Caco-2 (cell line): ENCODE data around the gene NTF3. TPM values are rescaled to one million over a fixed set of nuclear protein-coding genes. Genes with fewer than 3 reads are reported as not detected.

Experiments used
- BruUV-seq: library from RNA; stranded (reverse); fragments of 400-500 nt; replicated peaks from 2 replicates; lab custom pipeline; 2021; lab: Mats Ljungman, UMichigan
- CTCF ChIA-PET: fragments of 300-600 bp; sonication (Branson Sonifier 250); formaldehyde crosslinking; loops from one replicate; lab custom pipeline; 2022; ENCODE audit warnings: antibody characterized with exemption; lab: Charles Lee
- POLR2A ChIA-PET: fragments of 300-600 bp; sonication (Branson Sonifier 250); formaldehyde crosslinking; loops from one replicate; lab custom pipeline; 2022; ENCODE audit warnings: antibody characterized with exemption; lab: Charles Lee
- DNase-seq, 2 experiments: peaks; one replicate each; pipeline versions ENCODE4 v3.0.0 to v3.0.0-alpha.2; 2020 to 2022
- H3K27me3 ChIP-seq: replicated peaks from 2 replicates; pipeline ENCODE4 v1.6.0; 2011; ENCODE audit warnings: low read length; ENCODE audit not compliant: control insufficient read depth, insufficient read depth
- H3K36me3 ChIP-seq: 2 replicates; pipeline ENCODE4 v1.5.1; 2011; ENCODE audit warnings: low read length; ENCODE audit not compliant: control insufficient read depth, insufficient read depth
- H3K4me1 ChIP-seq: fragments of 250-450 bp; sonication (Bioruptor Pico); 2 replicates; pipeline ENCODE4 v1.5.1; 2020; ENCODE audit warnings: mild to moderate bottlenecking
- H3K4me3 ChIP-seq: 2 replicates; pipeline ENCODE4 v1.5.1; 2011; ENCODE audit warnings: low read depth, mild to moderate bottlenecking, control low read depth, low read length
- H3K9me3 ChIP-seq: fragments of 250-450 bp; sonication (Bioruptor Pico); 2 replicates; pipeline ENCODE4 v1.5.1; 2020; ENCODE audit warnings: mild to moderate bottlenecking, moderate library complexity
- H3K27ac Mint-ChIP-seq: one replicate; pipeline ENCODE4 v1.8.0; 2022; ENCODE audit warnings: mixed read lengths; ENCODE audit not compliant: unreplicated experiment
- H3K27me3 Mint-ChIP-seq: one replicate; pipeline ENCODE4 v1.8.0; 2022; ENCODE audit warnings: mixed read lengths; ENCODE audit not compliant: insufficient read depth, unreplicated experiment
- H3K36me3 Mint-ChIP-seq: one replicate; pipeline ENCODE4 v1.8.0; 2022; ENCODE audit warnings: mild to moderate bottlenecking, mixed read lengths; ENCODE audit not compliant: insufficient read depth, unreplicated experiment
- H3K4me1 Mint-ChIP-seq: one replicate; pipeline ENCODE4 v1.8.0; 2022; ENCODE audit warnings: low read depth, mixed read lengths; ENCODE audit not compliant: unreplicated experiment
- H3K4me3 Mint-ChIP-seq: one replicate; pipeline ENCODE4 v1.8.0; 2022; ENCODE audit warnings: mild to moderate bottlenecking, moderate library complexity, mixed read lengths; ENCODE audit not compliant: unreplicated experiment
- H3K9me3 Mint-ChIP-seq: one replicate; pipeline ENCODE4 v1.8.0; 2022; ENCODE audit warnings: mixed read lengths; ENCODE audit not compliant: unreplicated experiment
- intact Hi-C: fragments of 100-400 bp; cut with micrococcal nuclease; formaldehyde crosslinking; loops from one replicate; pipeline ENCODE4 v1.10.0; 2022; ENCODE audit not compliant: unreplicated experiment
- total RNA-seq: library from RNA; stranded (reverse); gene quantifications from 2 replicates; pipeline ENCODE4 v1.2.3, GENCODE V29; 2022
- TF ChIP-seq, protein P1 (sequence below), 2 experiments: fragments of 200-600 bp in 1 of 2; IDR thresholded peaks; 1 replicate in 1 of 2; 2 replicates in 1 of 2; pipeline versions ENCODE4 v1.5.1 to v1.8.0; 2011 to 2022; ENCODE audit warnings: antibody characterized with exemption in 1 of 2, control low read depth in 1 of 2, inconsistent platforms in 1 of 2, low read depth in 1 of 2, low read length in 1 of 2, mild to moderate bottlenecking in 1 of 2, moderate library complexity in 1 of 2; ENCODE audit not compliant: insufficient read depth in 1 of 2, severe bottlenecking in 1 of 2, unreplicated experiment in 1 of 2

NTF3 gene
- total RNA-seq, 1 experiment from 2014 or later = 5.3 TPM

DNA sequence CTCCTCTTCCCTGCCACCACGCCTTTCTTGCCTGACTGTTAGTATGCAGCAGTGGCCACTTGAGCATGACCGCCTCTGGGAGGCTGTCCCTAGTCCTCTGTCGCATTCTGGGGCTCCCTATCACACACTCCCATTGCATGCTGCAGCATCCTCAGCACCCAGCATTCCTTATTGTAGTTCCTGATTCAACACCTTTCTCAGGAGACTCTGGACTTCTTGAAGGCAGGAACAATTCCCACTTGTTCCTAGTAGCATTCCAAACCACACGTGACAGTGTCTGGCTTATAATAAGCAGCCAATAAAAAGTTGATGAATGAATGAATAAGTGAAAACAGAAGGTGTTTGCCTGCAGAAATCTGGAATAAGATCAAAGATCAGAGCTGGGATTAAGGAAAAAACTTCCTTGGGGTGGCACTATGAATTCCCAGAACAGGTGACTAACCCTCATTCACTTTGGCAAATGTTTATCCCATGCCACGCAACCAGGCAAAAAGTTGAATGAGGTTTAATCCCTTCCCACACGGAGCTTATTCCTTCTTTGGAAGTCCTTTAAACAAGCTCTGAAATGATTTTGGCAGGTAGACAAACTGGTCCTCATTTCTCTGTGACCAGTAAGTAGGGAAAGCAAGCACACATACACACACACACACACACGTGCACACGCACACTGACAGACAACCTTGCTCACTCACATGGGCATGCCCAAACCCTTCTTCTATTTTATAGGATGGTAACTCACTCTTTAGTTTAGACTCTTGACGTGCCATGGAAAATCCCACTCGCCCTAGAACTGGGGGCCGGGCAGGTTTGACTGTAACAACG, 26.5 kb downstream of the NTF3 start:
- ChIA-PET CTCF (no interaction called here), POLR2A (no interaction called here)
- H3K4me1 ChIP-seq = 0 out of 2 replicates have a peak, but pooled peaks cover 5% of the 10 kb centered on the region
- Mint-ChIP-seq H3K4me1 (peaks cover 11% of the 10 kb centered on the region), H3K9me3 (no peaks in the 10 kb centered on the region), H3K36me3 (peaks cover 2% of the 10 kb centered on the region), H3K27ac (no peak overlapping the region), H3K27me3 (no peaks in the 10 kb centered on the region), H3K4me3 (no peak overlapping the region)
- H3K36me3 ChIP-seq = no peaks in the 10 kb centered on the region; the same call in 1 of the 2 replicates
- TF ChIP-seq, protein P1, sequence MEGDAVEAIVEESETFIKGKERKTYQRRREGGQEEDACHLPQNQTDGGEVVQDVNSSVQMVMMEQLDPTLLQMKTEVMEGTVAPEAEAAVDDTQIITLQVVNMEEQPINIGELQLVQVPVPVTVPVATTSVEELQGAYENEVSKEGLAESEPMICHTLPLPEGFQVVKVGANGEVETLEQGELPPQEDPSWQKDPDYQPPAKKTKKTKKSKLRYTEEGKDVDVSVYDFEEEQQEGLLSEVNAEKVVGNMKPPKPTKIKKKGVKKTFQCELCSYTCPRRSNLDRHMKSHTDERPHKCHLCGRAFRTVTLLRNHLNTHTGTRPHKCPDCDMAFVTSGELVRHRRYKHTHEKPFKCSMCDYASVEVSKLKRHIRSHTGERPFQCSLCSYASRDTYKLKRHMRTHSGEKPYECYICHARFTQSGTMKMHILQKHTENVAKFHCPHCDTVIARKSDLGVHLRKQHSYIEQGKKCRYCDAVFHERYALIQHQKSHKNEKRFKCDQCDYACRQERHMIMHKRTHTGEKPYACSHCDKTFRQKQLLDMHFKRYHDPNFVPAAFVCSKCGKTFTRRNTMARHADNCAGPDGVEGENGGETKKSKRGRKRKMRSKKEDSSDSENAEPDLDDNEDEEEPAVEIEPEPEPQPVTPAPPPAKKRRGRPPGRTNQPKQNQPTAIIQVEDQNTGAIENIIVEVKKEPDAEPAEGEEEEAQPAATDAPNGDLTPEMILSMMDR (IDR thresholded peaks at IDR 0.05; ENCODE audit: insufficient read depth in 1 of 2, low read depth in 1 of 2, low read length in 1 of 2, severe bottlenecking in 1 of 2, unreplicated experiment in 1 of 2) = no peak
- DNase-seq = no peak
- H3K9me3 ChIP-seq = no peaks in the 10 kb centered on the region
- no peaks in the 10 kb centered on the region for H3K27me3 ChIP-seq
- H3K4me3 ChIP-seq = no peak overlapping the region
- no TSS peak for BruUV-seq
- intact Hi-C loops = no loop called here

DNA sequence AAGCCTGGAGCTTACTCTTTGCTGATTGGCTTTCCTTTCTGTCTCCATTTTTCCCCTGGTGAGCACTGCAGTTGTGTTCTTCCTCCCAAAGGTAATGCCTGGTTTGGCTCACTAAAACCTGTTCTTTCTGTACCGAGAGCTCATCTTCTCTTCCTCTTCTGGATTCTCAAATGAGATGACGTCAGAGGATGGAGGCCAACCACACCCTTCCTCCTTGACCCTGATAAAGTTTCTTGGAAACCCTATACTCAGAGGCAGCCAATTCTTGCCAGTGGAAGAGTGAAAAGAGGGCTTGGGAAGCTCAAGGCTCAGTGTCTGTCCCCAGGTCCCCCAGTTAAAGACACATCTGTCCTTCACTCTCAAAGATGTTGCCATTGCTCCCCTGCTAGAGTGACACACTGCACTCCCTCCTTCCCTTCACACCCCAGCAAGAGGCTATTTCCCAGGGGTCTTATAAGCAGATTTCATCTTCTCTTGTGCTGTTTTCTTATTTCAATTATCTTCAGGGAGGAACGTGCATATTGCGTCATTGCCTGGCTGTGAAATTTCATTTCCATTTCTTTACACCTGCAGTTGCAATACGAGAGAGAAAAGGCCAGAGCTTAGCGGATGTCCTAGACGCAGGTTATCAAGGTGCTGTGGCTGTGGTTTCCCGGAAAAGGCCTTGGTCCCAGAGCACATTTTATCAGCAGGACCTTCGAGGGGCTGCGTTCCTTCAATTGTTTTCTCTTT, 27.3 kb downstream of the NTF3 start:
- ChIA-PET POLR2A (no interaction called here), CTCF (no interaction called here)
- DNase-seq = no peak
- Mint-ChIP-seq H3K27me3 (no peaks in the 10 kb centered on the region), H3K27ac (no peak overlapping the region), H3K4me3 (no peak overlapping the region), H3K9me3 (no peaks in the 10 kb centered on the region), H3K36me3 (no peaks in the 10 kb centered on the region), H3K4me1 (peaks cover 8% of the 10 kb centered on the region)
- Histone ChIP-seq H3K36me3 (no peaks in the 10 kb centered on the region; the same call in 1 of the 2 replicates), H3K4me1 (no peaks in the 10 kb centered on the region), H3K27me3 (no peaks in the 10 kb centered on the region), H3K9me3 (no peaks in the 10 kb centered on the region), H3K4me3 (no peak overlapping the region)
- TF ChIP-seq, protein P1 (IDR thresholded peaks at IDR 0.05; ENCODE audit: insufficient read depth in 1 of 2, low read depth in 1 of 2, low read length in 1 of 2, severe bottlenecking in 1 of 2, unreplicated experiment in 1 of 2) = no peak
- intact Hi-C loops = no loop called here
- no TSS peak for BruUV-seq

DNA sequence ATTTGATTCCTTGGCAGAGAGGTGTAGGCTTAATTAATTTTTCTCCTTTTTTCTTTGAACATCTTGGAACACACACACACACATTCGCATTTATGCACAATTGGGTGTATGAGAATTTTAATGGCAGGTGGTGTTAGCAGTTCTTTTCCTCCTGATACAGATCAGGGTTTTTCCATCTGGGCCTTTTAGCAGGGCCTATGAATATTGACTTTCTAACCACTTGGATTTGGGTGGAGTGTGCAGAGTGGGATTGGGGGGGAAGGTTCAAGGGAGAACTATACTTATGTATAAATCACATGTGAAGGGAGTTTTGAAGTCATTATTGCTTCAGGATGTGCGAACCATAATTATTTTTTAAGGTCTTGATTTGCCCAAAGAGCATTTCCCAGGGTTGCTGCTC, 28.9 kb downstream of the NTF3 start:
- no TSS peak for BruUV-seq
- H3K36me3 Mint-ChIP-seq = no peaks in the 10 kb centered on the region
- intact Hi-C loops = no loop called here
- H3K27ac Mint-ChIP-seq = no peak overlapping the region
- ChIA-PET POLR2A (no interaction called here), CTCF (no interaction called here)
- H3K27me3 Mint-ChIP-seq = no peaks in the 10 kb centered on the region
- Histone ChIP-seq H3K4me1 (no peaks in the 10 kb centered on the region), H3K27me3 (no peaks in the 10 kb centered on the region), H3K4me3 (no peak overlapping the region), H3K36me3 (no peaks in the 10 kb centered on the region; the same call in 1 of the 2 replicates), H3K9me3 (no peaks in the 10 kb centered on the region)
- H3K4me3 Mint-ChIP-seq = no peak overlapping the region
- no peak for DNase-seq
- TF ChIP-seq, protein P1 (IDR thresholded peaks at IDR 0.05; ENCODE audit: insufficient read depth in 1 of 2, low read depth in 1 of 2, low read length in 1 of 2, severe bottlenecking in 1 of 2, unreplicated experiment in 1 of 2) = no peak
- no peaks in the 10 kb centered on the region for H3K9me3 Mint-ChIP-seq
- peaks cover 8% of the 10 kb centered on the region for H3K4me1 Mint-ChIP-seq
